CD8-positive, alpha-beta memory T cell (primary cell): ENCODE measurements around the gene SCLT1. TPM values are rescaled to one million over a fixed set of nuclear protein-coding genes. Genes with fewer than 3 reads are reported as not detected.
A peak's percentile ranks its signal among the peaks of the same experiment; 100 is the strongest.

Source experiments
- CTCF ChIA-PET: fragments of 350-600 bp; sonication (Branson Sonifier 250); formaldehyde crosslinking; loops from one replicate; lab custom pipeline; 2021; ENCODE audit warnings: antibody characterized with exemption; lab: Charles Lee
- POLR2A ChIA-PET: fragments of 350-600 bp; sonication (Branson Sonifier 250); formaldehyde crosslinking; loops from one replicate; lab custom pipeline; 2021; ENCODE audit warnings: antibody characterized with exemption; lab: Charles Lee
- DNase-seq, 5 donors: peaks; one replicate each; pipeline versions ENCODE4 v3.0.0 to v3.0.0-alpha.2; 2020 to 2022; ENCODE audit warnings: mixed read lengths in 1 of 5
- H3K27ac ChIP-seq: one replicate; pipeline ENCODE4 v1.7.0; 2013; ENCODE audit warnings: low read depth, mild to moderate bottlenecking, low read length, moderate library complexity
- H3K27me3 ChIP-seq: 2 replicates; pipeline ENCODE4 v1.7.0; 2013; ENCODE audit warnings: low read length, mild to moderate bottlenecking; ENCODE audit not compliant: insufficient read depth, poor library complexity, severe bottlenecking
- H3K36me3 ChIP-seq: 2 replicates; pipeline ENCODE4 v1.7.0; 2013; ENCODE audit warnings: mild to moderate bottlenecking, low read length, moderate library complexity; ENCODE audit not compliant: insufficient read depth
- H3K4me1 ChIP-seq: 2 replicates; pipeline ENCODE4 v1.7.0; 2013; ENCODE audit warnings: mild to moderate bottlenecking, low read length, moderate library complexity; ENCODE audit not compliant: insufficient read depth
- H3K4me3 ChIP-seq: 2 replicates; pipeline ENCODE4 v1.7.0; 2013; ENCODE audit warnings: mild to moderate bottlenecking, low read length
- H3K9me3 ChIP-seq: 2 replicates; pipeline ENCODE4 v1.7.0; 2013; ENCODE audit warnings: mild to moderate bottlenecking, low read length
- H3K27ac Mint-ChIP-seq, 8 donors: one replicate each; pipeline ENCODE4 v1.8.0; 2020 to 2021; ENCODE audit warnings: mixed read lengths in 8 of 8, mild to moderate bottlenecking in 6 of 8, inconsistent platforms in 3 of 8, moderate library complexity in 3 of 8
- H3K27me3 Mint-ChIP-seq, 2 donors: one replicate each; pipeline ENCODE4 v1.8.0; 2020 to 2021; ENCODE audit warnings: mixed read lengths in 2 of 2, mild to moderate bottlenecking in 1 of 2, moderate library complexity in 1 of 2
- H3K36me3 Mint-ChIP-seq, 3 donors: one replicate each; pipeline ENCODE4 v1.8.0; 2020 to 2021; ENCODE audit warnings: mixed read lengths in 3 of 3, inconsistent platforms in 1 of 3, mild to moderate bottlenecking in 1 of 3
- H3K4me1 Mint-ChIP-seq, 3 donors: one replicate each; pipeline ENCODE4 v1.8.0; 2020 to 2021; ENCODE audit warnings: mixed read lengths in 3 of 3, inconsistent platforms in 1 of 3, mild to moderate bottlenecking in 1 of 3
- H3K4me3 Mint-ChIP-seq, 7 donors: one replicate each; pipeline ENCODE4 v1.8.0; 2020 to 2021; ENCODE audit warnings: mixed read lengths in 7 of 7, mild to moderate bottlenecking in 6 of 7, moderate library complexity in 4 of 7, inconsistent platforms in 2 of 7
- H3K9me3 Mint-ChIP-seq, 5 donors: one replicate each; pipeline ENCODE4 v1.8.0; 2020 to 2022; ENCODE audit warnings: mixed read lengths in 5 of 5, mild to moderate bottlenecking in 3 of 5, moderate library complexity in 2 of 5, inconsistent platforms in 1 of 5
- polyA plus RNA-seq: library from polyadenylated mRNA; unstranded; fragments of 300-500 nt; fragmentation: Illumina TruSeq; gene quantifications from one replicate; pipeline ENCODE4 v1.2.3, GENCODE V29; 2021
- total RNA-seq, 2 experiments: library from RNA; stranded (reverse); gene quantifications; one replicate each; pipeline ENCODE4 v1.2.3, GENCODE V29; 2021

The SCLT1 gene
- total and polyA plus RNA-seq, 3 experiments from 2014 or later = 7.7 to 20.6 (median 18.2) TPM

DNA sequence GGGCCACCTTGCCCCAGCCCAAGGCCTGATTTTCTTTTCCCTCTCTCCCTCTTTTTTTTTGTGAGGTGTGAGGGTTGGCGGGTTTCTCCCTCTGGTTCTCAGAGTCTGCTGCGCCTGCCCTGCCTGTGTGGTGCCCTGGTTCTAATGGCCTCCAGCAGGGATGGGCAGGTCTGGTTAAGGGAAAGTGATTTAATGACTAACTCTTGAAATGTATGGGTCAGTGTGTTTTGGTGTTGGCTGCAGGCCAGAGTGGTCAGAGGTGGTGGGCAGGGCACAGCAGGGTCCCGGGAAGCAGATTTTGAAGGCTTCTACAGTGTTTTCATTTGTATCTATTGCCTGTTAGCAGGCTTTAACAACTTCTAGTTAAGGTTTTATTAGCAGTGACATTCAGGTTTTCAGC, 244.9 kb downstream of the SCLT1 start:
- Histone ChIP-seq H3K27me3 (no peaks in the 10 kb centered on the region), H3K27ac (no peak overlapping the region), H3K36me3 (peaks cover 58% of the 10 kb centered on the region), H3K4me3 (no peak overlapping the region), H3K9me3 (no peaks in the 10 kb centered on the region), H3K4me1 (no peaks in the 10 kb centered on the region)
- no peak overlapping the region for H3K4me3 Mint-ChIP-seq
- H3K36me3 Mint-ChIP-seq = peaks cover 21 to 97% (median 32%) of the 10 kb centered on the region in 3 donors
- H3K27me3 Mint-ChIP-seq = peaks cover 0 to 1% of the 10 kb centered on the region in 2 donors
- no peak for DNase-seq
- H3K9me3 Mint-ChIP-seq = no peaks in the 10 kb centered on the region
- POLR2A ChIA-PET = no interaction called here
- CTCF ChIA-PET = no interaction called here
- peaks cover 9 to 19% (median 11%) of the 10 kb centered on the region in 3 donors for H3K4me1 Mint-ChIP-seq
- H3K27ac Mint-ChIP-seq = peak overlapping the region in 5 of 8 donors; percentile 38 to 91 (median 66)

DNA sequence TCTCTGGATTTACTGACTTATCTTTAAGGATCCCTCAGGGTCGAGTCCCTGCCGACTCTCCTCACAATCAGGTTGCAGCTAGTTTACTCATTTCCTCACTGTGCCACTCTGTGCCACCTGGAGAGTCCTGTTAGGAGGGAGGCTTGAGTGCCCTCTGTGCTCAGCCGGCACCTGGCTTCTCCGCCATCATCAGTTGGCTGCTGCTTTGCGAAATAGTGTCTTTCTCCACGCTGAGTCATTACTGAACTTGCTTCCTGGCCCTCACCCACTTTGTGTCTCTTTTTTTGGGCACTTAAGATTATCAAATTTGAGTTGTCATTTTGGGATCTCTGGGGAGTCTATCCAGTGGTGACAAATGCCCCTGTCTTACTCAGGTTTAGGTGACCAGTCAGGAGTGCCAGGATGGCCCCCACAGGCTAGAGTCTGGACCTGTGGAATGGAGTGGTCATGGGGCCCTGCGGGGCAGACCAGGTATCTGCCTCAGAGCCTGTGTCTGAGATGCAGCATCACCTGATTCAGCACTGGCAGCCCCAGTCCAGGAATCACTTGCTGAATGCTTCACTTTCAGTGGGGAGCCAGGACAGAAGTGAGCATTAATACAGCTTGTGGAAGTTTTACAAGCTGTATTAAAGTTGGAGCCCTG, 246.1 kb downstream of the SCLT1 start:
- H3K4me1 ChIP-seq = no peaks in the 10 kb centered on the region
- no peaks in the 10 kb centered on the region for H3K9me3 ChIP-seq
- H3K4me1 Mint-ChIP-seq = peaks cover 13 to 19% (median 17%) of the 10 kb centered on the region in 3 donors
- H3K27me3 Mint-ChIP-seq = peaks cover 0 to 1% of the 10 kb centered on the region in 2 donors
- ChIA-PET POLR2A (no interaction called here), CTCF (interaction anchor here (1.4 kb wide), 1 partner anchor 8 kb away, joined by 4 read pairs; no protein-coding TSS in a partner anchor)
- H3K4me3 ChIP-seq = no peak overlapping the region
- no peak overlapping the region for H3K4me3 Mint-ChIP-seq
- peak overlapping the region in 6 of 8 donors; percentile 26 to 75 (median 56) for H3K27ac Mint-ChIP-seq
- H3K9me3 Mint-ChIP-seq = no peaks in the 10 kb centered on the region
- peaks cover 58% of the 10 kb centered on the region for H3K36me3 ChIP-seq
- no peak overlapping the region for H3K27ac ChIP-seq
- DNase-seq = no peak
- peaks cover 21 to 96% (median 32%) of the 10 kb centered on the region in 3 donors for H3K36me3 Mint-ChIP-seq
- no peaks in the 10 kb centered on the region for H3K27me3 ChIP-seq

- peak overlapping the region in 5 of 8 donors; percentile 13 to 58 (median 36) for H3K27ac Mint-ChIP-seq
These were observed 247.3 kb downstream of the SCLT1 start for GRCh38 chr4:128846063-128846462.

GRCh38 chr4:128844931-128845330, 248.4 kb downstream of the SCLT1 start:
- peaks cover 11% of the 10 kb centered on the region for H3K4me1 ChIP-seq
- Mint-ChIP-seq H3K4me1 (peaks cover 27 to 31% (median 30%) of the 10 kb centered on the region in 3 donors), H3K27me3 (peaks cover 0 to 1% of the 10 kb centered on the region in 2 donors), H3K27ac (peak overlapping the region in 2 of 8 donors; percentile 13 to 34), H3K4me3 (no peak overlapping the region), H3K9me3 (no peaks in the 10 kb centered on the region), H3K36me3 (peaks cover 10 to 87% (median 22%) of the 10 kb centered on the region in 3 donors)
- no peaks in the 10 kb centered on the region for H3K27me3 ChIP-seq
- POLR2A ChIA-PET = no interaction called here
- DNase-seq = no peak
- H3K4me3 ChIP-seq = no peak overlapping the region
- H3K9me3 ChIP-seq = no peaks in the 10 kb centered on the region
- H3K27ac ChIP-seq = no peak overlapping the region
- peaks cover 51% of the 10 kb centered on the region for H3K36me3 ChIP-seq
- CTCF ChIA-PET = no interaction called here

More at GRCh38 chr4:128846063-128846462, 247.3 kb downstream of the SCLT1 start:
- Mint-ChIP-seq H3K27me3 (peaks cover 0 to 1% of the 10 kb centered on the region in 2 donors), H3K36me3 (peaks cover 11 to 93% (median 28%) of the 10 kb centered on the region in 3 donors), H3K9me3 (no peaks in the 10 kb centered on the region), H3K4me1 (peaks cover 18 to 21% (median 20%) of the 10 kb centered on the region in 3 donors), H3K4me3 (no peak overlapping the region)
- peaks cover 58% of the 10 kb centered on the region for H3K36me3 ChIP-seq
- H3K27me3 ChIP-seq = no peaks in the 10 kb centered on the region
- no peak for DNase-seq
- no peak overlapping the region for H3K27ac ChIP-seq
- CTCF ChIA-PET = interaction anchor here (1.4 kb wide), 1 partner anchor 9 kb away, joined by 4 read pairs; no protein-coding TSS in a partner anchor
- POLR2A ChIA-PET = no interaction called here
- H3K9me3 ChIP-seq = no peaks in the 10 kb centered on the region
- no peaks in the 10 kb centered on the region for H3K4me1 ChIP-seq
- H3K4me3 ChIP-seq = no peak overlapping the region

GRCh38 chr4:128841402-128841801, 251.9 kb downstream of the SCLT1 start:
- H3K27ac Mint-ChIP-seq = peak overlapping the region; percentile 5 to 95 (median 64)
- peaks cover 0 to 72% (median 8%) of the 10 kb centered on the region in 3 donors for H3K36me3 Mint-ChIP-seq
- Histone ChIP-seq H3K4me3 (no peak overlapping the region), H3K27ac (no peak overlapping the region), H3K4me1 (peaks cover 15% of the 10 kb centered on the region), H3K36me3 (peaks cover 21% of the 10 kb centered on the region), H3K27me3 (no peaks in the 10 kb centered on the region), H3K9me3 (no peaks in the 10 kb centered on the region)
- CTCF ChIA-PET = no interaction called here
- H3K4me3 Mint-ChIP-seq = no peak overlapping the region
- H3K27me3 Mint-ChIP-seq = peaks cover 0 to 1% of the 10 kb centered on the region in 2 donors
- H3K9me3 Mint-ChIP-seq = no peaks in the 10 kb centered on the region
- no peak for DNase-seq
- peaks cover 58 to 61% (median 60%) of the 10 kb centered on the region in 3 donors for H3K4me1 Mint-ChIP-seq
- POLR2A ChIA-PET = interaction anchor here (1.0 kb wide), 1 partner anchor 29 kb away, joined by 3 read pairs; no protein-coding TSS in a partner anchor

- peaks cover 16% of the 10 kb centered on the region for H3K36me3 ChIP-seq
- POLR2A ChIA-PET = interaction anchor here (1.0 kb wide), 1 partner anchor 29 kb away, joined by 3 read pairs; no protein-coding TSS in a partner anchor
- peaks cover 0 to 71% (median 8%) of the 10 kb centered on the region in 3 donors for H3K36me3 Mint-ChIP-seq
These were observed 252.5 kb downstream of the SCLT1 start for GRCh38 chr4:128840711-128841318.

GRCh38 chr4:128837679-128838078, 255.7 kb downstream of the SCLT1 start:
- H3K4me1 Mint-ChIP-seq = peaks cover 66 to 80% (median 75%) of the 10 kb centered on the region in 3 donors
- no peaks in the 10 kb centered on the region for H3K9me3 ChIP-seq
- H3K27ac ChIP-seq = no peak overlapping the region
- H3K36me3 Mint-ChIP-seq = peaks cover 3 to 66% (median 8%) of the 10 kb centered on the region in 3 donors
- no peaks in the 10 kb centered on the region for H3K27me3 Mint-ChIP-seq
- no peaks in the 10 kb centered on the region for H3K9me3 Mint-ChIP-seq
- H3K4me3 Mint-ChIP-seq = no peak overlapping the region
- CTCF ChIA-PET = no interaction called here
- no peak overlapping the region for H3K4me3 ChIP-seq
- POLR2A ChIA-PET = interaction anchor here (0.6 kb wide), 1 partner anchor 18 kb away, joined by 4 read pairs; no protein-coding TSS in a partner anchor
- no peaks in the 10 kb centered on the region for H3K27me3 ChIP-seq
- peaks cover 4% of the 10 kb centered on the region for H3K36me3 ChIP-seq
- peak overlapping the region in 7 of 8 donors; percentile 0 to 70 (median 8) for H3K27ac Mint-ChIP-seq
- peaks cover 15% of the 10 kb centered on the region for H3K4me1 ChIP-seq
- no peak for DNase-seq

More at GRCh38 chr4:128840711-128841318, 252.5 kb downstream of the SCLT1 start:
- H3K9me3 Mint-ChIP-seq = no peaks in the 10 kb centered on the region
- H3K27ac Mint-ChIP-seq = peak overlapping the region in 7 of 8 donors; percentile 27 to 95 (median 79)
- no peaks in the 10 kb centered on the region for H3K27me3 ChIP-seq
- H3K4me1 ChIP-seq = peaks cover 15% of the 10 kb centered on the region
- H3K4me3 Mint-ChIP-seq = no peak overlapping the region
- no peak for DNase-seq
- H3K4me1 Mint-ChIP-seq = peaks cover 61 to 67% (median 66%) of the 10 kb centered on the region in 3 donors
- H3K9me3 ChIP-seq = no peaks in the 10 kb centered on the region
- no peak overlapping the region for H3K4me3 ChIP-seq
- no peak overlapping the region for H3K27ac ChIP-seq
- H3K27me3 Mint-ChIP-seq = peaks cover 0 to 1% of the 10 kb centered on the region in 2 donors
- CTCF ChIA-PET = no interaction called here
